ENCODE results near the gene JARID2. TPM values are rescaled to one million over a fixed set of nuclear protein-coding genes. Genes with fewer than 3 reads are reported as not detected.

Gene JARID2
- total and polyA plus RNA-seq, 2 of the 13 experiments (the other 11 are each of a cell fraction or from before 2014, with no cell fraction given), result 7.5 to 10.3 TPM

DNA sequence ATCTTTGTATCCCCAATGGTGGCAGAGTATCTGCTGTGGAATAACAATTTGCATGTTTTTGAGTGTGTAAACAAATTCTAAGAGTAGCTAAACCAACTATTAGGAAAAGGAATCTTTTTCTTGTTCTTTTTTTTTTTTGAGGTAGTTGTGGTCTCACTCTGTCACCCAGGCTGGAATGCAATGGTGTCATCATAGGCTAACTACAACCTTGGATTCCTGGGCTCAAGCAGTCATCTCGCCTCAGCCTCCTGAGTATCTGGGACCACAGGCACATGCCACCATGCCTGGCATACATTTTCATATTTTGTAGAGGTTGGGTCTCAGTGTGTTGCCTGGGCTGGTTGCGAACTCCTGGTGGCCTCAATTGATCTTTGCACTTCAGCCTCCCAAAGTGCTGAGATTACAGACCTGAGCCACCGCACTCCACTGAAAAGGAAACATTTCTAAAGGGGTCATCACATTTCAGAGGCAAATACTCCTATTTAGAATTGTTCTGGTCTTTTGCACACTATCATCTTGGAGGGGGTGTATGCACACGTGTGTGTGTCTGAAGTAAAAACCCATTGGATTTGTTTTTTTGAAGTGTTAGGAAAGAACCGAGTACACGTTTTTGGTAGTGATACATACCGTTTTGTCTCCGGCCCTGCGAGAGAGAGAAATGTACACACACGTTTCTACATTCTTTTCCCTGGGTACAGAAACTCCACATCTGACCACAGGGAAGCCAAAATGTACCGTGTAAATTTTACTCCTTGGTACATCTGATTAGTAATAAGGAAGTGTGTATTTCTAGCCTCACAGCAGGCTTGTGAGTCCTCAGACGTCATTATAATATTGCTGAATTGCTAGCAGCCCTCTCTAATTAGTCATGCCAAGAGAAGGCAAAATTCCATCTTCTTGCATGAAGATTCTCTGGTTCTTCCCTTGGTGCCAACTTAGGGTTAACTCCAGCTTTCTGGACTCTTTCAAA is 183.6 kb downstream of the JARID2 start (continued):
- TF ChIP-seq SOX13 (IDR thresholded peaks at IDR 0.05), result no peak
- TF ChIP-seq SOX13 (CRISPR knock-in tag; conservative IDR thresholded peaks at IDR 0.05 in 1 of 2, IDR thresholded peaks at IDR 0.05 in 1 of 2), result 0 out of 4 replicates have a peak, but pooled peaks of 1 of the 2 experiments have one; percentile 15
- TF ChIP-seq SIX1 (CRISPR knock-in tag; IDR thresholded peaks at IDR 0.05; ENCODE audit: borderline replicate concordance), result no peak
- TF ChIP-seq LCORL (IDR thresholded peaks at IDR 0.05), result no peak
- peak; percentile 50; the same call in 1 of the 2 replicates for TF ChIP-seq LCORL (CRISPR knock-in tag; IDR thresholded peaks at IDR 0.05)
- TF ChIP-seq GATAD2A (CRISPR knock-in tag; IDR thresholded peaks at IDR 0.05), result peak; percentile 14; the same call in 1 of the 2 replicates
- TF ChIP-seq CREM (IDR thresholded peaks at IDR 0.05), result peak; percentile 21; the same call in 1 of the 2 replicates
- no peak for TF ChIP-seq CREM (CRISPR knock-in tag; IDR thresholded peaks at IDR 0.05)
- TF ChIP-seq ZNF331 (CRISPR knock-in tag; IDR thresholded peaks at IDR 0.05), result no peak
- TF ChIP-seq, protein P1, sequence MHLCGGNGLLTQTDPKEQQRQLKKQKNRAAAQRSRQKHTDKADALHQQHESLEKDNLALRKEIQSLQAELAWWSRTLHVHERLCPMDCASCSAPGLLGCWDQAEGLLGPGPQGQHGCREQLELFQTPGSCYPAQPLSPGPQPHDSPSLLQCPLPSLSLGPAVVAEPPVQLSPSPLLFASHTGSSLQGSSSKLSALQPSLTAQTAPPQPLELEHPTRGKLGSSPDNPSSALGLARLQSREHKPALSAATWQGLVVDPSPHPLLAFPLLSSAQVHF (CRISPR knock-in tag; IDR thresholded peaks at IDR 0.05), result no peak
- no peak for TF ChIP-seq KLF15 (CRISPR knock-in tag; IDR thresholded peaks at IDR 0.05; ENCODE audit: borderline replicate concordance)
- TF ChIP-seq, protein P2, sequence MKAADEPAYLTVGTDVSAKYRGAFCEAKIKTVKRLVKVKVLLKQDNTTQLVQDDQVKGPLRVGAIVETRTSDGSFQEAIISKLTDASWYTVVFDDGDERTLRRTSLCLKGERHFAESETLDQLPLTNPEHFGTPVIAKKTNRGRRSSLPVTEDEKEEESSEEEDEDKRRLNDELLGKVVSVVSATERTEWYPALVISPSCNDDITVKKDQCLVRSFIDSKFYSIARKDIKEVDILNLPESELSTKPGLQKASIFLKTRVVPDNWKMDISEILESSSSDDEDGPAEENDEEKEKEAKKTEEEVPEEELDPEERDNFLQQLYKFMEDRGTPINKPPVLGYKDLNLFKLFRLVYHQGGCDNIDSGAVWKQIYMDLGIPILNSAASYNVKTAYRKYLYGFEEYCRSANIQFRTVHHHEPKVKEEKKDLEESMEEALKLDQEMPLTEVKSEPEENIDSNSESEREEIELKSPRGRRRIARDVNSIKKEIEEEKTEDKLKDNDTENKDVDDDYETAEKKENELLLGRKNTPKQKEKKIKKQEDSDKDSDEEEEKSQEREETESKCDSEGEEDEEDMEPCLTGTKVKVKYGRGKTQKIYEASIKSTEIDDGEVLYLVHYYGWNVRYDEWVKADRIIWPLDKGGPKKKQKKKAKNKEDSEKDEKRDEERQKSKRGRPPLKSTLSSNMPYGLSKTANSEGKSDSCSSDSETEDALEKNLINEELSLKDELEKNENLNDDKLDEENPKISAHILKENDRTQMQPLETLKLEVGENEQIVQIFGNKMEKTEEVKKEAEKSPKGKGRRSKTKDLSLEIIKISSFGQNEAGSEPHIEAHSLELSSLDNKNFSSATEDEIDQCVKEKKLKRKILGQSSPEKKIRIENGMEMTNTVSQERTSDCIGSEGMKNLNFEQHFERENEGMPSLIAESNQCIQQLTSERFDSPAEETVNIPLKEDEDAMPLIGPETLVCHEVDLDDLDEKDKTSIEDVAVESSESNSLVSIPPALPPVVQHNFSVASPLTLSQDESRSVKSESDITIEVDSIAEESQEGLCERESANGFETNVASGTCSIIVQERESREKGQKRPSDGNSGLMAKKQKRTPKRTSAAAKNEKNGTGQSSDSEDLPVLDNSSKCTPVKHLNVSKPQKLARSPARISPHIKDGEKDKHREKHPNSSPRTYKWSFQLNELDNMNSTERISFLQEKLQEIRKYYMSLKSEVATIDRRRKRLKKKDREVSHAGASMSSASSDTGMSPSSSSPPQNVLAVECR (CRISPR knock-in tag; IDR thresholded peaks at IDR 0.05; ENCODE audit: borderline replicate concordance), result no peak; the same call in 1 of the 2 replicates
- TF ChIP-seq RARG (CRISPR knock-in tag; IDR thresholded peaks at IDR 0.05; ENCODE audit: low read depth), result no peak
- TF ChIP-seq ARNT2 (CRISPR knock-in tag; IDR thresholded peaks at IDR 0.05; ENCODE audit: low read depth), result no peak
- TF ChIP-seq, protein P3, sequence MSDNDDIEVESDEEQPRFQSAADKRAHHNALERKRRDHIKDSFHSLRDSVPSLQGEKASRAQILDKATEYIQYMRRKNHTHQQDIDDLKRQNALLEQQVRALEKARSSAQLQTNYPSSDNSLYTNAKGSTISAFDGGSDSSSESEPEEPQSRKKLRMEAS (IDR thresholded peaks at IDR 0.05), result no peak
- TF ChIP-seq, protein P4, sequence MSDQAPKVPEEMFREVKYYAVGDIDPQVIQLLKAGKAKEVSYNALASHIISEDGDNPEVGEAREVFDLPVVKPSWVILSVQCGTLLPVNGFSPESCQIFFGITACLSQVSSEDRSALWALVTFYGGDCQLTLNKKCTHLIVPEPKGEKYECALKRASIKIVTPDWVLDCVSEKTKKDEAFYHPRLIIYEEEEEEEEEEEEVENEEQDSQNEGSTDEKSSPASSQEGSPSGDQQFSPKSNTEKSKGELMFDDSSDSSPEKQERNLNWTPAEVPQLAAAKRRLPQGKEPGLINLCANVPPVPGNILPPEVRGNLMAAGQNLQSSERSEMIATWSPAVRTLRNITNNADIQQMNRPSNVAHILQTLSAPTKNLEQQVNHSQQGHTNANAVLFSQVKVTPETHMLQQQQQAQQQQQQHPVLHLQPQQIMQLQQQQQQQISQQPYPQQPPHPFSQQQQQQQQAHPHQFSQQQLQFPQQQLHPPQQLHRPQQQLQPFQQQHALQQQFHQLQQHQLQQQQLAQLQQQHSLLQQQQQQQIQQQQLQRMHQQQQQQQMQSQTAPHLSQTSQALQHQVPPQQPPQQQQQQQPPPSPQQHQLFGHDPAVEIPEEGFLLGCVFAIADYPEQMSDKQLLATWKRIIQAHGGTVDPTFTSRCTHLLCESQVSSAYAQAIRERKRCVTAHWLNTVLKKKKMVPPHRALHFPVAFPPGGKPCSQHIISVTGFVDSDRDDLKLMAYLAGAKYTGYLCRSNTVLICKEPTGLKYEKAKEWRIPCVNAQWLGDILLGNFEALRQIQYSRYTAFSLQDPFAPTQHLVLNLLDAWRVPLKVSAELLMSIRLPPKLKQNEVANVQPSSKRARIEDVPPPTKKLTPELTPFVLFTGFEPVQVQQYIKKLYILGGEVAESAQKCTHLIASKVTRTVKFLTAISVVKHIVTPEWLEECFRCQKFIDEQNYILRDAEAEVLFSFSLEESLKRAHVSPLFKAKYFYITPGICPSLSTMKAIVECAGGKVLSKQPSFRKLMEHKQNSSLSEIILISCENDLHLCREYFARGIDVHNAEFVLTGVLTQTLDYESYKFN (CRISPR knock-in tag; conservative IDR thresholded peaks at IDR 0.05), result peak; percentile 35; the same call in 1 of the 2 replicates
- TF ChIP-seq, protein P5, sequence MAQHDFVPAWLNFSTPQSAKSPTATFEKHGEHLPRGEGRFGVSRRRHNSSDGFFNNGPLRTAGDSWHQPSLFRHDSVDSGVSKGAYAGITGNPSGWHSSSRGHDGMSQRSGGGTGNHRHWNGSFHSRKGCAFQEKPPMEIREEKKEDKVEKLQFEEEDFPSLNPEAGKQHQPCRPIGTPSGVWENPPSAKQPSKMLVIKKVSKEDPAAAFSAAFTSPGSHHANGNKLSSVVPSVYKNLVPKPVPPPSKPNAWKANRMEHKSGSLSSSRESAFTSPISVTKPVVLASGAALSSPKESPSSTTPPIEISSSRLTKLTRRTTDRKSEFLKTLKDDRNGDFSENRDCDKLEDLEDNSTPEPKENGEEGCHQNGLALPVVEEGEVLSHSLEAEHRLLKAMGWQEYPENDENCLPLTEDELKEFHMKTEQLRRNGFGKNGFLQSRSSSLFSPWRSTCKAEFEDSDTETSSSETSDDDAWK (CRISPR knock-in tag; IDR thresholded peaks at IDR 0.05), result no peak

All from HepG2 (cell line).